ENCODE results near the gene UAP1L1. TPM values are rescaled to one million over a fixed set of nuclear protein-coding genes. Genes with fewer than 3 reads are reported as not detected.
A peak's percentile ranks its signal among the peaks of the same experiment; 100 is the strongest.
"Not testable (repeated sequence)": the region's sequence is repeated elsewhere in the genome, so short reads cannot be mapped to it uniquely, and the experiment has no call there.

UAP1L1 gene
- total RNA-seq, 1 donor from 2014 or later: 5.4 TPM

DNA sequence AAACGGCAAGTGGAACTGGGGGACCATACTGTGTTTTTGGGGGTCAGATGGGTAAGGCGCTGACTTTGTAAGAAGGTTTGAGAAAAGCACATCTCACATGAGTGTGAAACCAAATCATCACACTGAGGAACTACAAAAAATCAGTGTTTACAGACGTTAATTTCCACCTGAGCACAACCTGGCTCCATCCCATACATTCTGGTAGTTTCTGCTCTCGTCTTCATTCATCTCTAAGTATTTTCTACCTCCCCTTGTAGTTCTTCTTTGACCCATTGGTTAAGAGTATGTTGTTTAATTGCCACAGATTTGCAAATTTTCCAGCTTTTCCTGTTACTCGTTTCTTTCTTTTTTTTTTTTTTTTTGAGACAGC lies 46.1 kb downstream of the UAP1L1 start:
- Mint-ChIP-seq H3K9me3 (no peaks in the 10 kb centered on the region), H3K4me1 (ENCODE audit: unreplicated experiment) (peaks cover 26% of the 10 kb centered on the region), H3K27ac (no peak overlapping the region), H3K4me3 (no peak overlapping the region), H3K27me3 (no peaks in the 10 kb centered on the region), H3K36me3 (no peaks in the 10 kb centered on the region)
- TF ChIP-seq, protein P1, sequence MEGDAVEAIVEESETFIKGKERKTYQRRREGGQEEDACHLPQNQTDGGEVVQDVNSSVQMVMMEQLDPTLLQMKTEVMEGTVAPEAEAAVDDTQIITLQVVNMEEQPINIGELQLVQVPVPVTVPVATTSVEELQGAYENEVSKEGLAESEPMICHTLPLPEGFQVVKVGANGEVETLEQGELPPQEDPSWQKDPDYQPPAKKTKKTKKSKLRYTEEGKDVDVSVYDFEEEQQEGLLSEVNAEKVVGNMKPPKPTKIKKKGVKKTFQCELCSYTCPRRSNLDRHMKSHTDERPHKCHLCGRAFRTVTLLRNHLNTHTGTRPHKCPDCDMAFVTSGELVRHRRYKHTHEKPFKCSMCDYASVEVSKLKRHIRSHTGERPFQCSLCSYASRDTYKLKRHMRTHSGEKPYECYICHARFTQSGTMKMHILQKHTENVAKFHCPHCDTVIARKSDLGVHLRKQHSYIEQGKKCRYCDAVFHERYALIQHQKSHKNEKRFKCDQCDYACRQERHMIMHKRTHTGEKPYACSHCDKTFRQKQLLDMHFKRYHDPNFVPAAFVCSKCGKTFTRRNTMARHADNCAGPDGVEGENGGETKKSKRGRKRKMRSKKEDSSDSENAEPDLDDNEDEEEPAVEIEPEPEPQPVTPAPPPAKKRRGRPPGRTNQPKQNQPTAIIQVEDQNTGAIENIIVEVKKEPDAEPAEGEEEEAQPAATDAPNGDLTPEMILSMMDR (conservative IDR thresholded peaks at IDR 0.05): no peak
- no peak for DNase-seq (ENCODE audit: extremely low spot score, unreplicated experiment)

DNA sequence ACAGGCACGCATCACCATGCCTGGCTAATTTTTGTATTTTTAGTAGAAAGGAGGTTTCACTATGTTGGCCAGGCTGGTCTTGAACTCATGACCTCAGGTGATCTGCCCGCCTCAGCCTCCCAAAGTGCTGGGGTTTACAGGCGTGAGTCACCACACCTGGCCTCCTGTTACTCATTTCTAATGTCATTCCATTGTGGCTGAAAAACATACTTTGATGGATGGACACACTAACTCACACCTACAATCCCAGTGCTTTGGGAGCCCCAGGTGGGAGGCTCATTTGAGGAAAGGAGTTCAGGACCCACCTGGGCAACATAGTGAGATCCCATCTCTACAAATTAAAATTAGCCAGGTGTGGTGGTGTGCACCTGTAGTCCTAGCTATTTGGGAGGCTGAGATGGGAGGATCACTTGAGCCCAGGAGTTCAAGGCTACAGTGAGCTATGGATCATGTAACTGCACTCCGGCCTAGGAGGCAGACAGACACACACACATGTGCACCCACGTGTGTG lies 46.7 kb downstream of the UAP1L1 start:
- not testable (repeated sequence) for H3K27ac Mint-ChIP-seq; H3K4me3 Mint-ChIP-seq; H3K36me3 Mint-ChIP-seq; DNase-seq (ENCODE audit: extremely low spot score, unreplicated experiment); H3K27me3 Mint-ChIP-seq; H3K9me3 Mint-ChIP-seq
- H3K4me1 Mint-ChIP-seq (ENCODE audit: unreplicated experiment): peaks cover 31% of the 10 kb centered on the region

- Mint-ChIP-seq H3K4me3 (peak overlapping the region; percentile 91), H3K4me1 (ENCODE audit: unreplicated experiment) (peaks cover 30% of the 10 kb centered on the region), H3K27ac (no peak overlapping the region), H3K36me3 (no peaks in the 10 kb centered on the region), H3K9me3 (no peaks in the 10 kb centered on the region), H3K27me3 (peaks cover 2% of the 10 kb centered on the region)
- DNase-seq (ENCODE audit: extremely low spot score, unreplicated experiment): no peak
- TF ChIP-seq, protein P1 (conservative IDR thresholded peaks at IDR 0.05): no peak
Observed at GRCh38 chr9:137126786-137127185, 49.5 kb downstream of the UAP1L1 start.

DNA sequence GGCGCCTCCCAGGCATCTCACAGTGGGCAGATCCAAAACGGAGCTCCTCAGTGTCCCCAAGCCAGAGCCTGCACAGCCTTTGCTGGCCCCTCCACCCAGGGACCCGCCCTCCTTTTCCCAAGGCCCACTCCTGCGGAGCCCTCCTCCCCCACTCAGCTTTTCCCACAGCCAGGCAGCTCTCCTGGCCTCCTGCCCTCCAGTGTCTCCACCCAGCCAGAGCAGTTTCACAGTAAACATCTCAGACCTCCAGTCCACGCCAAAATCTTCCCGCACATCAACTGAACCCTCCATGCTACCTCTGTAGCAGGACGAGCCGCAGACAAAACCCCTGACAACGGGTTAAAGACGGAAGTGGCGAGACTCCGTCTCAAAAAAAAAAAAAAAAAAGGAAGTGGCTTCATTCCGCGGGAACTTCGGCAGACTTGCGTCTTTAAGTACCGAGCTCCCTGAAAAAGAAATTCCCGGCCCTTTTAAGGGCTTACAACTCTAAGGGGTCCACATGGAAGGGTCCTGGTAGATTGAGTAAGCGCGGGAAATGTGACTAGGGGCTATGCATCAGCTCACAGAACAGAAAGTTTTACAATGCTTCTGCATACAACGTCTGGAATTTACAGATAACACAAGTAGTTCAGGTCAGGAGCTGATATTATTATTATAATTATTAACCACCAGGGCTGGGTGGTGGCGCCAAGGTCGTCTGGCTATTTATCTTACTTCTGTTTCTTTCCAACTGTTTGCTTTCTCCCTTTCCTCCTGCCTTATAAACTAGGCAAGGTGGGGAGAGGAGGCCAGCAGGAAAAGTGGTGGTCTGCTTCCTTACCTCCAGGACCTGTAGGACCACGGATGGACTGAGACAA lies 50.2 kb downstream of the UAP1L1 start:
- Mint-ChIP-seq H3K36me3 (no peaks in the 10 kb centered on the region), H3K4me3 (peak overlapping the region; percentile 91)

GRCh38 chr9:137128158-137128861 lies 51.0 kb downstream of the UAP1L1 start:
- peak overlapping the region; percentile 86 for H3K27ac Mint-ChIP-seq
- TF ChIP-seq, protein P1 (conservative IDR thresholded peaks at IDR 0.05): no peak

More for the DNA sequence above, 50.2 kb downstream of the UAP1L1 start:
- Mint-ChIP-seq H3K9me3 (no peaks in the 10 kb centered on the region), H3K27ac (peak overlapping the region; percentile 86), H3K27me3 (peaks cover 4% of the 10 kb centered on the region), H3K4me1 (ENCODE audit: unreplicated experiment) (peaks cover 22% of the 10 kb centered on the region)
- TF ChIP-seq, protein P1 (conservative IDR thresholded peaks at IDR 0.05): no peak
- no peak for DNase-seq (ENCODE audit: extremely low spot score, unreplicated experiment)

More at GRCh38 chr9:137128158-137128861, 51.0 kb downstream of the UAP1L1 start:
- DNase-seq (ENCODE audit: extremely low spot score, unreplicated experiment): no peak
- Mint-ChIP-seq H3K9me3 (no peaks in the 10 kb centered on the region), H3K36me3 (no peaks in the 10 kb centered on the region), H3K4me3 (peak overlapping the region; percentile 91), H3K27me3 (peaks cover 12% of the 10 kb centered on the region), H3K4me1 (ENCODE audit: unreplicated experiment) (peaks cover 21% of the 10 kb centered on the region)
